ENCODE measurements around the gene RNASEH2A. TPM values are rescaled to one million over a fixed set of nuclear protein-coding genes. Genes with fewer than 3 reads are reported as not detected.

The RNASEH2A gene
- total and polyA plus RNA-seq, 2 of the 13 experiments (the other 11 are each of a cell fraction or from before 2014, with no cell fraction given), result 25.1 to 35.8 TPM

GRCh38 chr19:12792051-12792852, 14.1 kb upstream of the RNASEH2A start (continued):
- TF ChIP-seq GZF1 (CRISPR knock-in tag; IDR thresholded peaks at IDR 0.05), result no peak
- TF ChIP-seq RFX3 (CRISPR knock-in tag; IDR thresholded peaks at IDR 0.05), result no peak
- TF ChIP-seq ZMAT3 (CRISPR knock-in tag; conservative IDR thresholded peaks at IDR 0.05), result no peak; the same call in 1 of the 2 replicates
- no peak for TF ChIP-seq EP300 (IDR thresholded peaks at IDR 0.05; ENCODE audit: low read depth in 2 of 2, low read length in 2 of 2)
- TF ChIP-seq EP300 (CRISPR knock-in tag; IDR thresholded peaks at IDR 0.05; ENCODE audit: borderline replicate concordance), result no peak
- TF ChIP-seq ZFP82 (CRISPR knock-in tag; IDR thresholded peaks at IDR 0.05; ENCODE audit: borderline replicate concordance), result 0 out of 2 replicates have a peak, but pooled peaks have one; percentile 16
- TF ChIP-seq ZNF557 (CRISPR knock-in tag; IDR thresholded peaks at IDR 0.05), result no peak
- peak; percentile 52; the same call in 1 of the 2 replicates for TF ChIP-seq ZNF772 (CRISPR knock-in tag; IDR thresholded peaks at IDR 0.05)
- peak; percentile 60 for TF ChIP-seq HDAC2 (CRISPR knock-in tag; IDR thresholded peaks at IDR 0.05)
- no peak for TF ChIP-seq ZSCAN12 (CRISPR knock-in tag; IDR thresholded peaks at IDR 0.05)
- no peak for TF ChIP-seq TAF15 (IDR thresholded peaks at IDR 0.05; ENCODE audit: low read depth, low read length, poor library complexity, severe bottlenecking)
- TF ChIP-seq NFIC (IDR thresholded peaks at IDR 0.05; ENCODE audit: low read length), result no peak
- peak; percentile 90; the same call in 1 of the 2 replicates for TF ChIP-seq ZNF709 (CRISPR knock-in tag; IDR thresholded peaks at IDR 0.05)
- no peak for TF ChIP-seq GLI4 (CRISPR knock-in tag; IDR thresholded peaks at IDR 0.05; ENCODE audit: borderline replicate concordance)
- no peak for TF ChIP-seq ELF4 (CRISPR knock-in tag; IDR thresholded peaks at IDR 0.05; ENCODE audit: borderline replicate concordance)
- no peak for TF ChIP-seq IRF2 (CRISPR knock-in tag; IDR thresholded peaks at IDR 0.05)
- no peak for TF ChIP-seq CENPBD1 (CRISPR knock-in tag; IDR thresholded peaks at IDR 0.05; ENCODE audit: borderline replicate concordance, low read depth)
- no peak for TF ChIP-seq CEBPG (CRISPR knock-in tag; IDR thresholded peaks at IDR 0.05)
- TF ChIP-seq ZHX1 (CRISPR knock-in tag; IDR thresholded peaks at IDR 0.05; ENCODE audit: low read depth), result peak; percentile 48; the same call in 1 of the 2 replicates
- TF ChIP-seq GABPB1 (CRISPR knock-in tag; IDR thresholded peaks at IDR 0.05), result peak; percentile 93
- peak; percentile 74 for TF ChIP-seq YY1 (IDR thresholded peaks at IDR 0.05; ENCODE audit: insufficient read depth, insufficient replicate concordance, low read depth, low read length)
- 0 out of 2 replicates have a peak, but pooled peaks have one; percentile 10 for TF ChIP-seq PBX3 (CRISPR knock-in tag; IDR thresholded peaks at IDR 0.05; ENCODE audit: borderline replicate concordance)
- TF ChIP-seq RXRB (CRISPR knock-in tag; IDR thresholded peaks at IDR 0.05; ENCODE audit: borderline replicate concordance), result peak; percentile 19; the same call in 1 of the 2 replicates
- no peak for TF ChIP-seq ZNF3 (CRISPR knock-in tag; IDR thresholded peaks at IDR 0.05)
- TF ChIP-seq SAFB2 (CRISPR knock-in tag; IDR thresholded peaks at IDR 0.05; ENCODE audit: borderline replicate concordance, low read depth), result peak; percentile 37; the same call in 1 of the 2 replicates
- peak; percentile 33 to 51; a peak in 2 of 4 replicates for TF ChIP-seq POLR2A (IDR thresholded peaks at IDR 0.05; ENCODE audit: insufficient read depth in 1 of 2, low read depth in 2 of 2, low read length in 2 of 2)
